GM23338 (cell line): ENCODE data around the gene HOXB3. TPM values are rescaled to one million over a fixed set of nuclear protein-coding genes. Genes with fewer than 3 reads are reported as not detected.

Source experiments
- ATAC-seq: fragments of 200-7000 bp; cut with Tn5 transposase; 3 replicates; pipeline ENCODE4 v1.9.1; 2020
- DNase-seq: peaks from one replicate; pipeline ENCODE4 v3.0.0-alpha.2; 2015; ENCODE audit warnings: low spot score
- H2AFZ ChIP-seq: fragments of 200-600 bp; sonication (generic); 2 replicates; pipeline ENCODE4 v1.8.0; 2016; ENCODE audit warnings: antibody characterized with exemption, mild to moderate bottlenecking, moderate library complexity
- H3F3A ChIP-seq: fragments of 200-600 bp; sonication (generic); replicated peaks from 2 replicates; pipeline ENCODE4 v1.8.0; 2017; ENCODE audit warnings: antibody characterized with exemption, mixed run types, low read depth
- H3K27ac ChIP-seq: fragments of 200-600 bp; sonication (generic); 2 replicates; pipeline ENCODE4 v1.6.1; 2016; ENCODE audit warnings: low read depth
- H3K27me3 ChIP-seq: fragments of 200-600 bp; sonication (generic); 2 replicates; pipeline ENCODE4 v1.8.0; 2016; ENCODE audit warnings: mild to moderate bottlenecking, mixed run types, moderate library complexity; ENCODE audit not compliant: insufficient read depth
- H3K36me3 ChIP-seq: fragments of 200-600 bp; sonication (generic); 2 replicates; pipeline ENCODE4 v1.8.0; 2016; ENCODE audit warnings: mild to moderate bottlenecking; ENCODE audit not compliant: insufficient read depth
- H3K4me1 ChIP-seq: fragments of 200-600 bp; sonication (generic); 2 replicates; pipeline ENCODE4 v1.8.0; 2016; ENCODE audit warnings: mild to moderate bottlenecking, moderate library complexity; ENCODE audit not compliant: insufficient read depth
- H3K4me2 ChIP-seq: fragments of 200-600 bp; sonication (generic); 2 replicates; pipeline ENCODE4 v1.7.1; 2017; ENCODE audit warnings: mixed run types
- H3K4me3 ChIP-seq: fragments of 200-600 bp; sonication (generic); 2 replicates; pipeline ENCODE4 v1.6.1; 2016; ENCODE audit warnings: mixed run types
- H3K79me2 ChIP-seq: fragments of 200-600 bp; sonication (generic); replicated peaks from 2 replicates; pipeline ENCODE4 v1.8.0; 2017; ENCODE audit warnings: mild to moderate bottlenecking; ENCODE audit not compliant: insufficient read depth
- H3K9me2 ChIP-seq: fragments of 200-600 bp; sonication (generic); 2 replicates; pipeline ENCODE4 v1.8.0; 2017; ENCODE audit not compliant: insufficient read depth
- H4K20me1 ChIP-seq: fragments of 200-600 bp; sonication (generic); replicated peaks from 2 replicates; pipeline ENCODE4 v1.8.0; 2017; ENCODE audit warnings: mild to moderate bottlenecking; ENCODE audit not compliant: insufficient read depth
- H3K27ac Mint-ChIP-seq: 2 replicates; pipeline ENCODE4 v1.8.0; 2020; ENCODE audit warnings: inconsistent platforms, mild to moderate bottlenecking, moderate library complexity, mixed read lengths
- H3K27me3 Mint-ChIP-seq: 3 replicates; pipeline ENCODE4 v1.8.0; 2022; ENCODE audit warnings: low read depth, mild to moderate bottlenecking, moderate library complexity, mixed read lengths, inconsistent platforms; ENCODE audit not compliant: insufficient read depth, poor library complexity
- H3K36me3 Mint-ChIP-seq: 3 replicates; pipeline ENCODE4 v1.8.0; 2021; ENCODE audit warnings: low read depth, mild to moderate bottlenecking, inconsistent platforms, moderate library complexity, mixed read lengths
- H3K4me1 Mint-ChIP-seq: 3 replicates; pipeline ENCODE4 v1.8.0; 2020; ENCODE audit warnings: mild to moderate bottlenecking, inconsistent platforms, mixed read lengths
- H3K4me3 Mint-ChIP-seq: 3 replicates; pipeline ENCODE4 v1.8.0; 2021; ENCODE audit warnings: moderate library complexity, mild to moderate bottlenecking, inconsistent platforms, mixed read lengths
- H3K9me3 Mint-ChIP-seq: 3 replicates; pipeline ENCODE4 v1.8.0; 2020; ENCODE audit warnings: moderate library complexity, mild to moderate bottlenecking, inconsistent platforms, mixed read lengths
- CREB1 ChIP-seq: fragments of 250-450 bp; sonication (Bioruptor Pico); IDR thresholded peaks from 2 replicates; pipeline ENCODE4 v1.5.0; 2020; ENCODE audit warnings: low read depth, mild to moderate bottlenecking, moderate library complexity
- CTCF ChIP-seq, 2 experiments: fragments of 200-600 bp in 1 of 2; sonication (generic) in 1 of 2; conservative IDR thresholded peaks; 2 replicates each; pipeline versions ENCODE4 v1.5.1 to v1.6.1; 2016 to 2017; ENCODE audit warnings: antibody characterized with exemption in 2 of 2, low read depth in 2 of 2, mild to moderate bottlenecking in 2 of 2, moderate library complexity in 1 of 2
- ETS1 ChIP-seq: IDR thresholded peaks from 2 replicates; pipeline ENCODE4 v1.6.1; 2016; ENCODE audit warnings: antibody characterized with exemption
- EZH2 ChIP-seq: fragments of 200-600 bp; sonication (generic); IDR thresholded peaks from one replicate; pipeline ENCODE4 v1.8.0; 2017; ENCODE audit warnings: antibody characterized with exemption, mild to moderate bottlenecking, low read depth; ENCODE audit not compliant: unreplicated experiment
- EZH2phosphoT487 ChIP-seq: fragments of 200-600 bp; sonication (generic); IDR thresholded peaks from one replicate; pipeline ENCODE4 v1.8.1; 2018; ENCODE audit warnings: antibody characterized with exemption; ENCODE audit not compliant: unreplicated experiment
- NANOG ChIP-seq: IDR thresholded peaks from 2 replicates; pipeline ENCODE4 v1.6.1; 2016; ENCODE audit warnings: antibody characterized with exemption, borderline replicate concordance
- POLR2AphosphoS5 ChIP-seq: IDR thresholded peaks from 2 replicates; pipeline ENCODE4 v1.6.1; 2016; ENCODE audit warnings: antibody characterized with exemption, low read depth
- STAT1 ChIP-seq: IDR thresholded peaks from one replicate; pipeline ENCODE4 v1.6.1; 2016; ENCODE audit warnings: antibody characterized with exemption; ENCODE audit not compliant: unreplicated experiment
- ZNF114 ChIP-seq: fragments of 250-450 bp; sonication (Bioruptor Pico); IDR thresholded peaks from 2 replicates; pipeline ENCODE4 v1.5.0; 2020; ENCODE audit warnings: mild to moderate bottlenecking, moderate library complexity
- ZNF331 ChIP-seq: fragments of 250-450 bp; sonication (Bioruptor Pico); IDR thresholded peaks from 2 replicates; pipeline ENCODE4 v1.5.0; 2020; ENCODE audit warnings: low read depth, mild to moderate bottlenecking, moderate library complexity
- polyA plus RNA-seq: library from polyadenylated mRNA; unstranded; fragments of >200 nt; fragmentation: Nextera tagmentation; extraction: Ambion mirVana; gene quantifications from 2 replicates; pipeline ENCODE4 v1.2.1, GENCODE V29; 2016
- total RNA-seq: library from RNA; depleted of rRNA; stranded (reverse); fragments of >200 nt; shearing (Covaris generic); gene quantifications from 2 replicates; pipeline ENCODE4 v1.2.3, GENCODE V29; 2014

HOXB3 gene
- total and polyA plus RNA-seq, 2 experiments from 2014 or later, result 0.17 TPM; not detected in 1

- Mint-ChIP-seq H3K4me1 (peaks cover 20% of the 10 kb centered on the region), H3K27me3 (peaks cover 39% of the 10 kb centered on the region), H3K9me3 (no peaks in the 10 kb centered on the region; the same call in 2 of the 3 replicates), H3K36me3 (no peaks in the 10 kb centered on the region), H3K27ac (no peak overlapping the region), H3K4me3 (0 out of 3 replicates have a peak overlapping the region, but pooled peaks have one; percentile 5)
- ATAC-seq, result no peak
- peaks cover 100% of the 10 kb centered on the region for H3K27me3 ChIP-seq
- no peaks in the 10 kb centered on the region for H3K36me3 ChIP-seq
- peaks cover 66% of the 10 kb centered on the region for H3K4me1 ChIP-seq
- peaks cover 64% of the 10 kb centered on the region for H4K20me1 ChIP-seq
- H3K79me2 ChIP-seq, result no peaks in the 10 kb centered on the region
- DNase-seq, result no peak
- H3K9me2 ChIP-seq, result no peaks in the 10 kb centered on the region
- no peak overlapping the region for H3K27ac ChIP-seq
- no peak overlapping the region for H3K4me3 ChIP-seq
- no peak overlapping the region for H2AFZ ChIP-seq
- H3K4me2 ChIP-seq, result peak overlapping the region; percentile 69
- TF ChIP-seq POLR2AphosphoS5 (no peak), NANOG (no peak), CREB1 (CRISPR knock-in tag) (no peak), EZH2 (no peak), ETS1 (no peak), ZNF331 (CRISPR knock-in tag) (no peak), EZH2phosphoT487 (no peak)
- H3F3A ChIP-seq, result peaks cover 50% of the 10 kb centered on the region
These were observed 25.0 kb downstream of the HOXB3 start for GRCh38 chr17:48565022-48565554.

GRCh38 chr17:48564188-48565021 is 25.6 kb downstream of the HOXB3 start:
- Histone ChIP-seq H3K4me1 (peaks cover 66% of the 10 kb centered on the region), H3K27me3 (peaks cover 100% of the 10 kb centered on the region), H3K4me3 (peak overlapping the region; percentile 49), H3K4me2 (peak overlapping the region; percentile 69), H3K27ac (no peak overlapping the region), H3F3A (peaks cover 54% of the 10 kb centered on the region), H2AFZ (no peak overlapping the region; the same call in 1 of the 2 replicates), H4K20me1 (peaks cover 62% of the 10 kb centered on the region), H3K9me2 (no peaks in the 10 kb centered on the region), H3K79me2 (no peaks in the 10 kb centered on the region), H3K36me3 (no peaks in the 10 kb centered on the region)
- no peaks in the 10 kb centered on the region for H3K36me3 Mint-ChIP-seq
- H3K4me1 Mint-ChIP-seq, result peaks cover 23% of the 10 kb centered on the region
- peaks cover 46% of the 10 kb centered on the region for H3K27me3 Mint-ChIP-seq
- ATAC-seq, result peak; percentile 41
- no peaks in the 10 kb centered on the region; the same call in 2 of the 3 replicates for H3K9me3 Mint-ChIP-seq
- no peak for DNase-seq
- 0 out of 3 replicates have a peak overlapping the region, but pooled peaks have one; percentile 5 for H3K4me3 Mint-ChIP-seq
- H3K27ac Mint-ChIP-seq, result no peak overlapping the region
- TF ChIP-seq CTCF (conservative IDR thresholded peaks at IDR 0.05; ENCODE audit: low read depth in 2 of 2), result no peak
- TF ChIP-seq NANOG, result no peak
- TF ChIP-seq CREB1 (CRISPR knock-in tag), result no peak
- no peak for TF ChIP-seq STAT1
- TF ChIP-seq ZNF331 (CRISPR knock-in tag), result no peak
- TF ChIP-seq EZH2phosphoT487, result peak; percentile 57
- peak; percentile 99 for TF ChIP-seq EZH2
- no peak for TF ChIP-seq POLR2AphosphoS5
- no peak for TF ChIP-seq ZNF114 (CRISPR knock-in tag)
